PC-9 (cell line): ENCODE measurements around the gene CD2BP2. TPM values are rescaled to one million over a fixed set of nuclear protein-coding genes. Genes with fewer than 3 reads are reported as not detected.

Experiments
- BruUV-seq: library from RNA; stranded (reverse); fragments of 400-500 nt; replicated peaks from 2 replicates; lab custom pipeline; 2021; lab: Mats Ljungman, UMichigan
- CTCF ChIA-PET: fragments of 300-600 bp; sonication (Branson Sonifier 250); formaldehyde crosslinking; loops from one replicate; lab custom pipeline; 2022; ENCODE audit warnings: antibody characterized with exemption; lab: Charles Lee
- POLR2A ChIA-PET: fragments of 300-600 bp; sonication (Branson Sonifier 250); formaldehyde crosslinking; loops from one replicate; lab custom pipeline; 2022; ENCODE audit warnings: antibody characterized with exemption; ENCODE audit not compliant: unreplicated experiment; lab: Charles Lee
- DNase-seq, 2 experiments: peaks; one replicate each; pipeline versions ENCODE4 v3.0.0 to v3.0.0-alpha.2; 2015 to 2022; ENCODE audit warnings: mixed read lengths in 1 of 2
- H2AFZ ChIP-seq: fragments of 200-600 bp; sonication (generic); 2 replicates; pipeline ENCODE4 v1.8.1; 2017; ENCODE audit warnings: antibody characterized with exemption
- H3F3A ChIP-seq: fragments of 200-600 bp; sonication (generic); 2 replicates; pipeline ENCODE4 v1.8.1; 2017; ENCODE audit warnings: antibody characterized with exemption, mild to moderate bottlenecking, low read depth; ENCODE audit not compliant: insufficient read depth
- H3K27ac ChIP-seq: fragments of 200-600 bp; sonication (generic); 2 replicates; pipeline ENCODE4 v1.6.1; 2016; ENCODE audit warnings: mixed run types
- H3K27me3 ChIP-seq: fragments of 200-600 bp; sonication (generic); 2 replicates; pipeline ENCODE4 v1.6.1; 2016; ENCODE audit warnings: low read depth, mixed run types; ENCODE audit not compliant: insufficient read depth
- H3K36me3 ChIP-seq: fragments of 200-600 bp; sonication (generic); 2 replicates; pipeline ENCODE4 v1.6.1; 2016; ENCODE audit warnings: low read depth, mixed run types
- H3K4me1 ChIP-seq: fragments of 200-600 bp; sonication (generic); replicated peaks from 2 replicates; pipeline ENCODE4 v1.6.1; 2016; ENCODE audit warnings: mixed run types; ENCODE audit not compliant: insufficient read depth
- H3K4me2 ChIP-seq: fragments of 200-600 bp; sonication (generic); 2 replicates; pipeline ENCODE4 v1.6.1; 2017; ENCODE audit warnings: mixed run types
- H3K4me3 ChIP-seq: fragments of 200-600 bp; sonication (generic); 2 replicates; pipeline ENCODE4 v1.6.1; 2016; ENCODE audit warnings: mixed run types
- H3K79me2 ChIP-seq: fragments of 200-600 bp; sonication (generic); 2 replicates; pipeline ENCODE4 v1.6.1; 2017; ENCODE audit warnings: low read depth, mixed run types
- H3K9me2 ChIP-seq: fragments of 200-600 bp; sonication (generic); 2 replicates; pipeline ENCODE4 v1.8.1; 2017; ENCODE audit warnings: mild to moderate bottlenecking; ENCODE audit not compliant: insufficient read depth
- H3K9me3 ChIP-seq: fragments of 200-600 bp; sonication (generic); 2 replicates; pipeline ENCODE4 v1.8.1; 2016; ENCODE audit warnings: low read depth; ENCODE audit not compliant: insufficient read depth
- H4K20me1 ChIP-seq: fragments of 200-600 bp; sonication (generic); 2 replicates; pipeline ENCODE4 v1.8.1; 2017; ENCODE audit not compliant: insufficient read depth
- CTCF ChIP-seq: fragments of 200-600 bp; sonication (generic); conservative IDR thresholded peaks from 2 replicates; pipeline ENCODE4 v1.6.1; 2017; ENCODE audit warnings: mixed run types, antibody characterized with exemption, mild to moderate bottlenecking, moderate library complexity
- EZH2 ChIP-seq: fragments of 200-600 bp; sonication (generic); IDR thresholded peaks from 2 replicates; pipeline ENCODE4 v1.8.0; 2017; ENCODE audit warnings: antibody characterized with exemption, low read depth
- intact Hi-C: fragments of 100-400 bp; cut with micrococcal nuclease; formaldehyde crosslinking; loops from one replicate; pipeline ENCODE4 v1.10.0; 2022; ENCODE audit not compliant: unreplicated experiment
- total RNA-seq: library from RNA; stranded (reverse); gene quantifications from 2 replicates; pipeline ENCODE4 v1.2.3, GENCODE V29; 2021

Gene CD2BP2
- total RNA-seq, 1 experiment from 2014 or later: 84.6 TPM

DNA sequence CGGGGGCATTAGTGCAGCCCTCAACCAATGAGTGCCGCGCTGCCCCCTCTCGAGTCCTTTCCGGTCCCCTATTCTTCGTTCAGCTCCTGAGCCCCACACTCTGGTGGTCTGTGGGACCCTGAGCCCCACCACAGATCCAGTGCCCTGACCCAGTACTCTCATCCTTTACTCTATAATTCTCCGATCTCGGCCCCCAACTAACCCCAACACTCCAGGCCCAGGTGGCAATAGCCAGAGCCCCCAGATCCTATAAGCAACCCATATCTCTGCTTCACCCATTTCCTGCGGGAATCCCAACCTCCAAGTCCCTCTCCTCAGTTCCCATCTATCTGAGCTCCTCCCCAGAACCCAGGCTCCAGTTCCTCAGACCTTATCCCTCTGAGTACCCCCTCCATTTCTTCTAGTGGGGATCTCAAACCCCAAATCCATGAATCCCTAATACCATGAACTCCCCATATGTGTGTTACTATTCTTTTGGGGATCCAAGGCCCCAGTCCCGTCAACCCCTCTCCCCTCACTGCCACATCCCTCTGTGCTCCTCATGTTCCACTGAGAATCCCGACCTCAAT lies 16.2 kb upstream of the CD2BP2 start:
- Histone ChIP-seq H3K9me3 (no peaks in the 10 kb centered on the region), H3K9me2 (no peaks in the 10 kb centered on the region), H3K4me2 (peak overlapping the region; percentile 79), H3K4me3 (peak overlapping the region; percentile 48; the same call in 1 of the 2 replicates), H2AFZ (peak overlapping the region; percentile 69), H3K4me1 (peaks cover 23% of the 10 kb centered on the region), H3K27ac (no peak overlapping the region), H3K27me3 (no peaks in the 10 kb centered on the region), H3F3A (peaks cover 11% of the 10 kb centered on the region), H3K79me2 (peaks cover 35% of the 10 kb centered on the region), H4K20me1 (peaks cover 31% of the 10 kb centered on the region), H3K36me3 (0 out of 2 replicates have a peak, but pooled peaks cover 3% of the 10 kb centered on the region)
- POLR2A ChIA-PET: interaction anchor here (0.5 to 1.3 kb wide), 10 partner anchors 16 to 1761 kb away, joined by 4 to 44 read pairs (median 6); partner anchors contain the start of genes CD2BP2, PPP4C, SEZ6L2 and SULT1A1
- no peak for TF ChIP-seq EZH2
- TSS peak; percentile 42 for BruUV-seq
- intact Hi-C loops: loop anchor here (2.0 kb wide), 1 partner anchor 37 kb away; no protein-coding TSS in a partner anchor
- CTCF ChIA-PET: interaction anchor here (0.6 to 1.5 kb wide), 10 partner anchors 11 to 287 kb away, joined by 3 to 5 read pairs (median 4); partner anchors contain the start of genes CD2BP2, DCTPP1, FBRS and TBX6
- DNase-seq: no peak

GRCh38 chr16:30370456-30371247 lies 15.5 kb upstream of the CD2BP2 start, which contains the start of gene TBC1D10B:
TBC1D10B (minus strand) TSS chr16:30370494; CDS start chr16:30370183, 311 bp downstream.
- POLR2A ChIA-PET: interaction anchor here (0.5 to 1.3 kb wide), 20 partner anchors 11 to 1761 kb away, joined by 3 to 44 read pairs (median 5); partner anchors contain the start of genes CD2BP2, PPP4C, SEZ6L2 and SULT1A1
- CTCF ChIA-PET: interaction anchor here (0.5 to 1.5 kb wide), 11 partner anchors 10 to 288 kb away, joined by 3 to 8 read pairs (median 4); partner anchors contain the start of genes CD2BP2, DCTPP1, FBRS and PRR14

More at GRCh38 chr16:30370456-30371247, 15.5 kb upstream of the CD2BP2 start, which contains the start of gene TBC1D10B:
- Histone ChIP-seq H3K4me2 (peak within 1 kb of the TSS; percentile 98), H3K79me2 (peaks cover 42% of the 10 kb centered on the region), H3K9me3 (no peaks in the 10 kb centered on the region), H3K36me3 (0 out of 2 replicates have a peak, but pooled peaks cover 6% of the 10 kb centered on the region), H3K4me3 (peak within 1 kb of the TSS; percentile 75), H3K27ac (no peak within 1 kb of the TSS), H2AFZ (peak within 1 kb of the TSS; percentile 69), H3K27me3 (no peaks in the 10 kb centered on the region), H3K9me2 (no peaks in the 10 kb centered on the region), H3F3A (peaks cover 11% of the 10 kb centered on the region), H4K20me1 (peaks cover 36% of the 10 kb centered on the region), H3K4me1 (peaks cover 22% of the 10 kb centered on the region)
- peak; percentile 100 for DNase-seq
- TF ChIP-seq CTCF: no peak; the same call in 1 of the 2 replicates
- TF ChIP-seq EZH2: no peak
- intact Hi-C loops: loop anchor here (2.0 kb wide), 1 partner anchor 36 kb away; no protein-coding TSS in a partner anchor
- BruUV-seq: no TSS peak
